ENCODE results near the gene BCOR. TPM values are rescaled to one million over a fixed set of nuclear protein-coding genes. Genes with fewer than 3 reads are reported as not detected.

Gene BCOR
- total and polyA plus RNA-seq, 2 of the 13 experiments (the other 11 are each of a cell fraction or from before 2014, with no cell fraction given): 14.3 to 15.2 TPM

DNA sequence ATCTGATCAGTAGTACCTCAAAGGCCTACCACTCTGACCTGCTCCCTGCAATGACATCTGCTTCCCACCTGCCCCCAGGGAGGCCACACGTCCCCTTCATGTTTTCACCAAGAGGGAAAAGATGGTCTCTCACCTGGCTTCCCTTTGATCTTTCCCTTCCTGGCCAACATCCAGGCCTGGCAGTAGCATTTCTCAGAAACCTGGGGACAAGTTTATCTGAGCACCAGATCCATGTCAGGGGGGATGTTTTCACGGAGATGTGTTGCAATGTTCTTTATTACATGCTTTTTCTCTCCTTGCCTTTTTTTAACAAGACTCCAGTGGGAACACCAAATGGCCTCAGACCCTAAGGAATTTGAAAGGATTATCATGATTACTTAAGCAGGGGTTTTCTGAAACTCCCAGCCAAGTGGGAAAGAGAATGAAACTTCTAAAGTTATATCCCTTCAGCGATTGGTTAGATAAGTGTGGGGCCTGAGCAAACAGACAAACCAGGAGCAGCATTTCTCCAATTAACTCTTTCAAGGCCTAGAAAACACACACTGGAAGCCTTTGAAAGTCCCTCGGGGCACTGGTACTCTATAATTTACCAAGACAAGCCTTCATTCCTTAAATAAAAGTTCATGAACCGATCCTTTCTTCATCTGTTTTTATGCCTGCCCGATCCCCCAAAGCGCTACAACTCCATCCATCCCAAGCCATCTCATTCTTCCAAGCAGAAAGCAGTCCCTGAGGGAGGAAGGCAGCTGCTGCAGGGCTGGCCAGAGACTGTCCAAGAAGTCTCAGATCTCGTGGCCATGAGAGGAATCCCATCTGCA is 94.1 kb downstream of the BCOR start (continued):
- TF ChIP-seq PITX1 (CRISPR knock-in tag; IDR thresholded peaks at IDR 0.05): no peak
- TF ChIP-seq, protein P1, sequence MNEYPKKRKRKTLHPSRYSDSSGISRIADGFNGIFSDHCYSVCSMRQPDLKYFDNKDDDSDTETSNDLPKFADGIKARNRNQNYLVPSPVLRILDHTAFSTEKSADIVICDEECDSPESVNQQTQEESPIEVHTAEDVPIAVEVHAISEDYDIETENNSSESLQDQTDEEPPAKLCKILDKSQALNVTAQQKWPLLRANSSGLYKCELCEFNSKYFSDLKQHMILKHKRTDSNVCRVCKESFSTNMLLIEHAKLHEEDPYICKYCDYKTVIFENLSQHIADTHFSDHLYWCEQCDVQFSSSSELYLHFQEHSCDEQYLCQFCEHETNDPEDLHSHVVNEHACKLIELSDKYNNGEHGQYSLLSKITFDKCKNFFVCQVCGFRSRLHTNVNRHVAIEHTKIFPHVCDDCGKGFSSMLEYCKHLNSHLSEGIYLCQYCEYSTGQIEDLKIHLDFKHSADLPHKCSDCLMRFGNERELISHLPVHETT (CRISPR knock-in tag; conservative IDR thresholded peaks at IDR 0.05): no peak
- no peak for TF ChIP-seq ZSCAN31 (CRISPR knock-in tag; IDR thresholded peaks at IDR 0.05; ENCODE audit: low read depth)
- TF ChIP-seq, protein P2, sequence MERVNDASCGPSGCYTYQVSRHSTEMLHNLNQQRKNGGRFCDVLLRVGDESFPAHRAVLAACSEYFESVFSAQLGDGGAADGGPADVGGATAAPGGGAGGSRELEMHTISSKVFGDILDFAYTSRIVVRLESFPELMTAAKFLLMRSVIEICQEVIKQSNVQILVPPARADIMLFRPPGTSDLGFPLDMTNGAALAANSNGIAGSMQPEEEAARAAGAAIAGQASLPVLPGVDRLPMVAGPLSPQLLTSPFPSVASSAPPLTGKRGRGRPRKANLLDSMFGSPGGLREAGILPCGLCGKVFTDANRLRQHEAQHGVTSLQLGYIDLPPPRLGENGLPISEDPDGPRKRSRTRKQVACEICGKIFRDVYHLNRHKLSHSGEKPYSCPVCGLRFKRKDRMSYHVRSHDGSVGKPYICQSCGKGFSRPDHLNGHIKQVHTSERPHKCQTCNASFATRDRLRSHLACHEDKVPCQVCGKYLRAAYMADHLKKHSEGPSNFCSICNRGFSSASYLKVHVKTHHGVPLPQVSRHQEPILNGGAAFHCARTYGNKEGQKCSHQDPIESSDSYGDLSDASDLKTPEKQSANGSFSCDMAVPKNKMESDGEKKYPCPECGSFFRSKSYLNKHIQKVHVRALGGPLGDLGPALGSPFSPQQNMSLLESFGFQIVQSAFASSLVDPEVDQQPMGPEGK (CRISPR knock-in tag; IDR thresholded peaks at IDR 0.05): peak; percentile 66
- TF ChIP-seq FOXK2 (IDR thresholded peaks at IDR 0.05): no peak
- peak; percentile 31; the same call in 1 of the 2 replicates for TF ChIP-seq HOXA3 (CRISPR knock-in tag; IDR thresholded peaks at IDR 0.05)
- TF ChIP-seq, protein P3, sequence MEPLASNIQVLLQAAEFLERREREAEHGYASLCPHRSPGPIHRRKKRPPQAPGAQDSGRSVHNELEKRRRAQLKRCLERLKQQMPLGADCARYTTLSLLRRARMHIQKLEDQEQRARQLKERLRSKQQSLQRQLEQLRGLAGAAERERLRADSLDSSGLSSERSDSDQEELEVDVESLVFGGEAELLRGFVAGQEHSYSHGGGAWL (CRISPR knock-in tag; IDR thresholded peaks at IDR 0.05): no peak
- TF ChIP-seq STAT5B (CRISPR knock-in tag; IDR thresholded peaks at IDR 0.05): no peak
- TF ChIP-seq, protein P4, sequence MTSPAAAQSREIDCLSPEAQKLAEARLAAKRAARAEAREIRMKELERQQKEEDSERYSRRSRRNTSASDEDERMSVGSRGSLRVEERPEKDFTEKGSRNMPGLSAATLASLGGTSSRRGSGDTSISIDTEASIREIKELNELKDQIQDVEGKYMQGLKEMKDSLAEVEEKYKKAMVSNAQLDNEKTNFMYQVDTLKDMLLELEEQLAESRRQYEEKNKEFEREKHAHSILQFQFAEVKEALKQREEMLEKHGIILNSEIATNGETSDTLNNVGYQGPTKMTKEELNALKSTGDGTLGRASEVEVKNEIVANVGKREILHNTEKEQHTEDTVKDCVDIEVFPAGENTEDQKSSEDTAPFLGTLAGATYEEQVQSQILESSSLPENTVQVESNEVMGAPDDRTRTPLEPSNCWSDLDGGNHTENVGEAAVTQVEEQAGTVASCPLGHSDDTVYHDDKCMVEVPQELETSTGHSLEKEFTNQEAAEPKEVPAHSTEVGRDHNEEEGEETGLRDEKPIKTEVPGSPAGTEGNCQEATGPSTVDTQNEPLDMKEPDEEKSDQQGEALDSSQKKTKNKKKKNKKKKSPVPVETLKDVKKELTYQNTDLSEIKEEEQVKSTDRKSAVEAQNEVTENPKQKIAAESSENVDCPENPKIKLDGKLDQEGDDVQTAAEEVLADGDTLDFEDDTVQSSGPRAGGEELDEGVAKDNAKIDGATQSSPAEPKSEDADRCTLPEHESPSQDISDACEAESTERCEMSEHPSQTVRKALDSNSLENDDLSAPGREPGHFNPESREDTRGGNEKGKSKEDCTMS (CRISPR knock-in tag; conservative IDR thresholded peaks at IDR 0.05): no peak
- no peak for TF ChIP-seq FOXC1 (CRISPR knock-in tag; IDR thresholded peaks at IDR 0.05; ENCODE audit: borderline replicate concordance)
- no peak for TF ChIP-seq ZNF292 (CRISPR knock-in tag; IDR thresholded peaks at IDR 0.05; ENCODE audit: borderline replicate concordance, low read depth)
- TF ChIP-seq FOXJ3 (CRISPR knock-in tag; IDR thresholded peaks at IDR 0.05; ENCODE audit: borderline replicate concordance): no peak
- TF ChIP-seq AGO1 (IDR thresholded peaks at IDR 0.05; ENCODE audit: low read depth, low read length, poor library complexity, severe bottlenecking): no peak
- no peak for TF ChIP-seq ZNF713 (CRISPR knock-in tag; IDR thresholded peaks at IDR 0.05)
- TF ChIP-seq PRMT3 (CRISPR knock-in tag; IDR thresholded peaks at IDR 0.05; ENCODE audit: borderline replicate concordance, low read depth): no peak
- TF ChIP-seq NFYB (CRISPR knock-in tag; IDR thresholded peaks at IDR 0.05): no peak
- no peak for TF ChIP-seq NPAS2 (CRISPR knock-in tag; IDR thresholded peaks at IDR 0.05; ENCODE audit: borderline replicate concordance)
- TF ChIP-seq, protein P5, sequence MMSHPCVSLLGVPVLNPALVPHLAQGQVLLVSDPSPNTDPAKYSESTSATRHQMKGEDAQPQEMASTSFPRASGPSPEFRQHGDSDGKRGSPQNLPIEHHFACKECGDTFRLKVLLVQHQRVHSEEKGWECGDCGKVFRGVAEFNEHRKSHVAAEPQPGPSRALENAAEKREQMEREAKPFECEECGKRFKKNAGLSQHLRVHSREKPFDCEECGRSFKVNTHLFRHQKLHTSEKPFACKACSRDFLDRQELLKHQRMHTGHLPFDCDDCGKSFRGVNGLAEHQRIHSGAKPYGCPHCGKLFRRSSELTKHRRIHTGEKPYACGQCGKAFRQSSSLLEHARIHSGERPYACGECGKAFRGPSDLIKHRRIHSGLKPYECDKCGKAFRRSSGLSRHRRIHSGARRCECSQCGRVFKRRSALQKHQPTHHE (CRISPR knock-in tag; IDR thresholded peaks at IDR 0.05; ENCODE audit: borderline replicate concordance): no peak
- TF ChIP-seq, protein P6, sequence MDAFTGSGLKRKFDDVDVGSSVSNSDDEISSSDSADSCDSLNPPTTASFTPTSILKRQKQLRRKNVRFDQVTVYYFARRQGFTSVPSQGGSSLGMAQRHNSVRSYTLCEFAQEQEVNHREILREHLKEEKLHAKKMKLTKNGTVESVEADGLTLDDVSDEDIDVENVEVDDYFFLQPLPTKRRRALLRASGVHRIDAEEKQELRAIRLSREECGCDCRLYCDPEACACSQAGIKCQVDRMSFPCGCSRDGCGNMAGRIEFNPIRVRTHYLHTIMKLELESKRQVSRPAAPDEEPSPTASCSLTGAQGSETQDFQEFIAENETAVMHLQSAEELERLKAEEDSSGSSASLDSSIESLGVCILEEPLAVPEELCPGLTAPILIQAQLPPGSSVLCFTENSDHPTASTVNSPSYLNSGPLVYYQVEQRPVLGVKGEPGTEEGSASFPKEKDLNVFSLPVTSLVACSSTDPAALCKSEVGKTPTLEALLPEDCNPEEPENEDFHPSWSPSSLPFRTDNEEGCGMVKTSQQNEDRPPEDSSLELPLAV (CRISPR knock-in tag; conservative IDR thresholded peaks at IDR 0.05; ENCODE audit: low read depth): no peak
- TF ChIP-seq ZNF17 (CRISPR knock-in tag; IDR thresholded peaks at IDR 0.05): no peak
